Endothelial cell of umbilical vein (primary cell): ENCODE results near the gene SFXN3. TPM values are rescaled to one million over a fixed set of nuclear protein-coding genes. Genes with fewer than 3 reads are reported as not detected.

Source experiments
- BruUV-seq: library from RNA; stranded (reverse); fragments of 400-500 nt; replicated peaks from 2 replicates; lab custom pipeline; 2021; lab: Mats Ljungman, UMichigan
- CTCF ChIA-PET: fragments of 300-600, 350-600 bp; sonication (Branson Sonifier 250); formaldehyde crosslinking; loops from one replicate; lab custom pipeline; 2021; ENCODE audit warnings: antibody characterized with exemption, inconsistent platforms; lab: Charles Lee
- POLR2A ChIA-PET: fragments of 300-600, 350-600 bp; sonication (Branson Sonifier 250); formaldehyde crosslinking; loops from one replicate; lab custom pipeline; 2021; ENCODE audit warnings: antibody characterized with exemption, inconsistent platforms; lab: Charles Lee
- DNase-seq: peaks from one replicate; pipeline ENCODE4 v3.0.0-alpha.2; 2011; ENCODE audit warnings: low read depth, low spot score
- FAIRE-seq: peaks from 2 replicates; lab custom pipeline; 2011; peaks lifted over from hg19 to GRCh38; lab: Jason Lieb, UNC
- H2AFZ ChIP-seq: 2 replicates; pipeline ENCODE4 v1.6.0; 2012; ENCODE audit warnings: low read depth, low read length, control low read depth, inconsistent platforms
- H3K27ac ChIP-seq: 2 replicates; pipeline ENCODE4 v1.5.1; 2011; ENCODE audit warnings: low read depth, mild to moderate bottlenecking, control low read depth, low read length, moderate library complexity; ENCODE audit not compliant: insufficient read depth
- H3K27me3 ChIP-seq, 2 experiments: 2 replicates each; pipeline versions ENCODE4 v1.6.0 to v1.6.1; 2011; ENCODE audit warnings: low read length in 2 of 2, mixed read lengths in 1 of 2; ENCODE audit not compliant: control insufficient read depth in 2 of 2, insufficient read depth in 2 of 2
- H3K36me3 ChIP-seq, 2 experiments: 2 replicates in 1 of 2; 3 replicates in 1 of 2; pipeline ENCODE4 v1.5.1; 2011; ENCODE audit warnings: low read length in 2 of 2, mild to moderate bottlenecking in 1 of 2, moderate library complexity in 1 of 2; ENCODE audit not compliant: control insufficient read depth in 2 of 2, insufficient read depth in 2 of 2; ENCODE audit errors: extremely low read depth in 1 of 2
- H3K4me1 ChIP-seq: 3 replicates; pipeline ENCODE4 v1.5.1; 2011; ENCODE audit warnings: mild to moderate bottlenecking, low read length; ENCODE audit not compliant: control insufficient read depth, insufficient read depth; ENCODE audit errors: extremely low read depth
- H3K4me2 ChIP-seq: 2 replicates; pipeline ENCODE4 v1.6.1; 2011; ENCODE audit warnings: low read length, control low read depth, mixed read lengths; ENCODE audit not compliant: insufficient read depth
- H3K4me3 ChIP-seq, 3 experiments: fragments of 200-600 bp in 1 of 3; sonication (generic), shearing (Covaris generic) in 1 of 3; replicated peaks in 1 of 3; 2 replicates each; pipeline ENCODE4 v1.5.1; 2011 to 2016; ENCODE audit warnings: control low read depth in 3 of 3, low read length in 3 of 3, mild to moderate bottlenecking in 2 of 3, inconsistent platforms in 1 of 3, low read depth in 1 of 3, moderate library complexity in 1 of 3; ENCODE audit not compliant: insufficient read depth in 1 of 3
- H3K79me2 ChIP-seq: 2 replicates; pipeline ENCODE4 v1.6.0; 2012; ENCODE audit warnings: low read length, inconsistent platforms; ENCODE audit not compliant: control insufficient read depth, insufficient read depth
- H3K9ac ChIP-seq: replicated peaks from 2 replicates; pipeline ENCODE3; 2011; ENCODE audit warnings: low read length, control low read depth; ENCODE audit not compliant: insufficient read depth; ENCODE audit errors: extremely low read depth
- H3K9me1 ChIP-seq: replicated peaks from 3 replicates; pipeline ENCODE4 v1.6.0; 2011; ENCODE audit warnings: mild to moderate bottlenecking, low read length; ENCODE audit not compliant: control insufficient read depth, insufficient read depth; ENCODE audit errors: extremely low read depth
- H3K9me3 ChIP-seq: replicated peaks from 2 replicates; pipeline ENCODE4 v1.5.1; 2012; ENCODE audit warnings: low read length, inconsistent platforms; ENCODE audit not compliant: control insufficient read depth, insufficient read depth
- H4K20me1 ChIP-seq: replicated peaks from 2 replicates; pipeline ENCODE3; 2011; ENCODE audit warnings: mild to moderate bottlenecking, low read length; ENCODE audit not compliant: control insufficient read depth, insufficient read depth; ENCODE audit errors: extremely low read depth
- FOS ChIP-seq: IDR thresholded peaks from 2 replicates; pipeline ENCODE4 v1.6.1; 2011; ENCODE audit warnings: mild to moderate bottlenecking, low read length, moderate library complexity, borderline replicate concordance; ENCODE audit not compliant: insufficient read depth
- GATA2 ChIP-seq: IDR thresholded peaks from 2 replicates; pipeline ENCODE4 v1.7.0; 2011; ENCODE audit warnings: low read depth, mild to moderate bottlenecking, moderate library complexity, mixed read lengths, low read length; ENCODE audit not compliant: insufficient read length, insufficient read depth
- JUN ChIP-seq: IDR thresholded peaks from 2 replicates; pipeline ENCODE4 v1.6.1; 2011; ENCODE audit warnings: borderline replicate concordance, low read depth; ENCODE audit not compliant: insufficient read length, insufficient read depth
- MAX ChIP-seq: IDR thresholded peaks from 2 replicates; pipeline ENCODE4 v1.6.1; 2011; ENCODE audit not compliant: insufficient read depth, insufficient read length
- MYC ChIP-seq: IDR thresholded peaks from one replicate; pipeline ENCODE4 v1.6.1; 2011; ENCODE audit warnings: mild to moderate bottlenecking, low read depth, low read length
- POLR2A ChIP-seq: IDR thresholded peaks from 2 replicates; pipeline ENCODE4 v1.6.1; 2012; ENCODE audit warnings: low read depth, mild to moderate bottlenecking, control low read depth, low read length
- POLR2AphosphoS5 ChIP-seq: IDR thresholded peaks from 2 replicates; pipeline ENCODE4 v1.6.1; 2012; ENCODE audit warnings: low read depth, mild to moderate bottlenecking, control low read depth, low read length, moderate library complexity; ENCODE audit not compliant: insufficient read depth
- dilution Hi-C: fragments of 300-500 bp; cut with MboI; formaldehyde crosslinking; loops from one replicate; pipeline ENCODE4 v1.15.0; 2019; ENCODE audit warnings: low sequenced_read_pairs; ENCODE audit not compliant: extremely low pct_ligation_motif_present
- intact Hi-C: fragments of 100-400 bp; cut with micrococcal nuclease; formaldehyde crosslinking; loops from one replicate; pipeline ENCODE4 v1.10.0; 2022
- polyA plus RNA-seq, 4 experiments: library from polyadenylated mRNA; depleted of rRNA in 3 of 4; stranded (reverse) in 3 of 4; unstranded in 1 of 4; fragments of >200 nt; gene quantifications; 2 replicates each; pipeline versions ENCODE4 v1.2.1 to v1.2.3, GENCODE V29; 2011 to 2012; ENCODE audit warnings: missing spikeins in 1 of 4
- total RNA-seq: library from RNA; stranded (reverse); gene quantifications from 2 replicates; pipeline ENCODE4 v1.2.3, GENCODE V29; 2021
- TF ChIP-seq, protein P1 (sequence below), 2 donors: IDR thresholded peaks; 1 replicate in 1 of 2; 2 replicates in 1 of 2; pipeline ENCODE4 v1.5.1; 2011; ENCODE audit warnings: low read length in 2 of 2, mild to moderate bottlenecking in 2 of 2, moderate library complexity in 2 of 2, control low read depth in 1 of 2, inconsistent platforms in 1 of 2, low read depth in 1 of 2; ENCODE audit not compliant: insufficient read depth in 1 of 2; ENCODE audit errors: extremely low read depth in 1 of 2

Gene SFXN3
- total and polyA plus RNA-seq, 2 donors (not counting 3 experiments of a cell fraction or from before 2014, with no cell fraction given), result 83.1 to 117 TPM

DNA sequence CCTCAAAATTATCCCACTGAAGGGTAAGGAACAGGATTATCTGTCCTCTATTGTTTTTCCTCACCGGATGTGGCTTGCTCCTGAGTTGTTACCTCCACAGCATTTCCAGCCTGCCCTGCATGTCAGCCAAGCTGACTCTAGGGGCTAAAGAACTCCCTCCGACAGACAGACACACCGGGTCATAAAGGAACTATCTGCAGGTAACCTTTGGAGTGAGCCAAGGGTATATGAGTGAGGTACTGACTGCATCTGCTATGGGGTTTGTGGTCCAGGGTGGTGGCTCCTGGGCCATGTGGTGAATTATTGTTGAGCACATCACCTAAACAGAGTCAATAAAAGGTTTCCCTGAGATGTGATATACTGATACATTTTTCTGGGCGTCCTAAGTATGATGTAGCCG lies 23.8 kb downstream of the SFXN3 start:
- BruUV-seq, result no TSS peak
- no peaks in the 10 kb centered on the region for H3K36me3 ChIP-seq
- H3K79me2 ChIP-seq, result no peaks in the 10 kb centered on the region
- no peaks in the 10 kb centered on the region for H3K9me3 ChIP-seq
- H3K4me2 ChIP-seq, result no peak overlapping the region
- CTCF ChIA-PET, result interaction anchor here (1.0 to 9.9 kb wide), 3 partner anchors 9 to 13 kb away, joined by 3 to 290 read pairs (median 44); partner anchors contain the start of gene KAZALD1
- no peak for DNase-seq
- FAIRE-seq, result no peak
- intact Hi-C loops, result no loop called here
- dilution Hi-C loops, result no loop called here
- H3K4me1 ChIP-seq, result peaks cover 7% of the 10 kb centered on the region
- no peak overlapping the region for H3K4me3 ChIP-seq
- TF ChIP-seq GATA2 (no peak), MAX (no peak), MYC (no peak), JUN (no peak), POLR2A (no peak), FOS (no peak), POLR2AphosphoS5 (no peak)
- TF ChIP-seq, protein P1, sequence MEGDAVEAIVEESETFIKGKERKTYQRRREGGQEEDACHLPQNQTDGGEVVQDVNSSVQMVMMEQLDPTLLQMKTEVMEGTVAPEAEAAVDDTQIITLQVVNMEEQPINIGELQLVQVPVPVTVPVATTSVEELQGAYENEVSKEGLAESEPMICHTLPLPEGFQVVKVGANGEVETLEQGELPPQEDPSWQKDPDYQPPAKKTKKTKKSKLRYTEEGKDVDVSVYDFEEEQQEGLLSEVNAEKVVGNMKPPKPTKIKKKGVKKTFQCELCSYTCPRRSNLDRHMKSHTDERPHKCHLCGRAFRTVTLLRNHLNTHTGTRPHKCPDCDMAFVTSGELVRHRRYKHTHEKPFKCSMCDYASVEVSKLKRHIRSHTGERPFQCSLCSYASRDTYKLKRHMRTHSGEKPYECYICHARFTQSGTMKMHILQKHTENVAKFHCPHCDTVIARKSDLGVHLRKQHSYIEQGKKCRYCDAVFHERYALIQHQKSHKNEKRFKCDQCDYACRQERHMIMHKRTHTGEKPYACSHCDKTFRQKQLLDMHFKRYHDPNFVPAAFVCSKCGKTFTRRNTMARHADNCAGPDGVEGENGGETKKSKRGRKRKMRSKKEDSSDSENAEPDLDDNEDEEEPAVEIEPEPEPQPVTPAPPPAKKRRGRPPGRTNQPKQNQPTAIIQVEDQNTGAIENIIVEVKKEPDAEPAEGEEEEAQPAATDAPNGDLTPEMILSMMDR (IDR thresholded peaks at IDR 0.05; ENCODE audit: extremely low read depth in 1 of 2, insufficient read depth in 1 of 2, low read depth in 1 of 2, low read length in 2 of 2), result no peak
- H3K27me3 ChIP-seq, result peaks cover 2 to 3% of the 10 kb centered on the region in 2 experiments
- POLR2A ChIA-PET, result no interaction called here
- no peak overlapping the region for H2AFZ ChIP-seq
- no peak overlapping the region for H3K27ac ChIP-seq
- no peaks in the 10 kb centered on the region for H4K20me1 ChIP-seq
- no peak overlapping the region for H3K9ac ChIP-seq
- H3K9me1 ChIP-seq, result no peaks in the 10 kb centered on the region
